Liver (tissue), 3 donors: ENCODE results near the gene ZNF579.

ENCODE experiments used
- EGR1 ChIP-seq, 2 donors: IDR thresholded peaks; 2 replicates each; pipeline ENCODE4 v1.6.1; 2016 to 2018; ENCODE audit warnings: antibody characterized with exemption in 2 of 2, low read depth in 2 of 2
- FOXA1 ChIP-seq: IDR thresholded peaks from 2 replicates; pipeline ENCODE4 v1.6.1; 2016; ENCODE audit warnings: antibody characterized with exemption
- NR2F2 ChIP-seq: IDR thresholded peaks from 2 replicates; pipeline ENCODE4 v1.6.1; 2016; ENCODE audit warnings: antibody characterized with exemption
- RAD21 ChIP-seq, 2 donors: IDR thresholded peaks; 2 replicates each; pipeline ENCODE4 v1.6.1; 2016; ENCODE audit warnings: antibody characterized with exemption in 2 of 2, mild to moderate bottlenecking in 2 of 2
- SP1 ChIP-seq: IDR thresholded peaks from 2 replicates; pipeline ENCODE4 v1.6.1; 2018; ENCODE audit warnings: antibody characterized with exemption, mild to moderate bottlenecking
- YY1 ChIP-seq: IDR thresholded peaks from 2 replicates; pipeline ENCODE4 v1.6.1; 2016; ENCODE audit warnings: antibody characterized with exemption, mild to moderate bottlenecking
- TF ChIP-seq, protein P1 (sequence below): IDR thresholded peaks from 2 replicates; pipeline ENCODE4 v1.6.1; 2016; ENCODE audit warnings: antibody characterized with exemption
- TF ChIP-seq, protein P2 (sequence below): fragments of 150-350 bp; IDR thresholded peaks from 2 replicates; pipeline ENCODE4 v1.5.1; 2017; ENCODE audit warnings: improper control_type of control experiment, low read depth, low read length; ENCODE audit not compliant: missing input control
- TF ChIP-seq, protein P3 (sequence below): IDR thresholded peaks from 2 replicates; pipeline ENCODE4 v1.6.1; 2016; ENCODE audit warnings: antibody characterized with exemption
- TF ChIP-seq, protein P4 (sequence below): IDR thresholded peaks from 2 replicates; pipeline ENCODE4 v1.6.1; 2016; ENCODE audit warnings: antibody characterized with exemption
- TF ChIP-seq, protein P5 (sequence below): IDR thresholded peaks from 2 replicates; pipeline ENCODE4 v1.6.1; 2016; ENCODE audit warnings: antibody characterized with exemption, mild to moderate bottlenecking
- donor health status: healthy.
- donor health status: healthy.

DNA sequence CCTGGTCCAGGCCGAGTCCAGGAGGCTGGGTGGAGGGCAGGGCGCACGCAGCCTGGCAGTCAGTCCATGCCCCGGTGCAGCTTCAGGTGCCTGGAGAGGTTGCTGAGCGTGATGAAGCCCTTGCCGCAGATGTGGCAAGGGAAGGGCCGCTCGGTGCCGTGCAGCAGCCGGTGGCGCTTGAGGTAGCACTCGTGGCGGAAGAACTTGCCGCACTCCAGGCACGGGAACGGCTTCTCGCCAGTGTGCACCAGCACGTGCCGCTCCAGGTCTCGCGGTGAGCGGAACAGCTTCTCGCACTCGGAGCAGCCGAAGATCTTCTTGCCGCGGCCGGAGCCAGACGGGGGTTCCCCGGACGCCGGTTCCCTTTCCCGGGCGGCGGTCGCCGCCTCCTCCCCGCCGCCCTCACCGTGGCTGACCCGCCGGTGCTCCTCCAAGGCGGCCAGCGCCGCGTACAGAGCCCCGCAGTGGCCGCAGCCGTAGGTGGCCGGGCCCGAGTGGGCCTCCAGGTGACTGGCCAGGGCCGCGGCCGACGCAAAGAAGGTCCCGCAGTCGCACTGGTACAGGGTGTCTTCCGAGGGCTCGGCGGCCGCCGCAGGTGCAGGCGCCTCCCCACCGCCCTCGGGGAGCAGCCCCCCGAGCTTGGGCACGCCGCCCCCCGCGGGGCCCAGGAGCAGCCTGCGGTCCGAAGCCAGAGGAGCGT lies 11.9 kb upstream of the ZNF579 start:
- TF ChIP-seq, protein P1, sequence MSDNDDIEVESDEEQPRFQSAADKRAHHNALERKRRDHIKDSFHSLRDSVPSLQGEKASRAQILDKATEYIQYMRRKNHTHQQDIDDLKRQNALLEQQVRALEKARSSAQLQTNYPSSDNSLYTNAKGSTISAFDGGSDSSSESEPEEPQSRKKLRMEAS = no peak
- TF ChIP-seq, protein P2, sequence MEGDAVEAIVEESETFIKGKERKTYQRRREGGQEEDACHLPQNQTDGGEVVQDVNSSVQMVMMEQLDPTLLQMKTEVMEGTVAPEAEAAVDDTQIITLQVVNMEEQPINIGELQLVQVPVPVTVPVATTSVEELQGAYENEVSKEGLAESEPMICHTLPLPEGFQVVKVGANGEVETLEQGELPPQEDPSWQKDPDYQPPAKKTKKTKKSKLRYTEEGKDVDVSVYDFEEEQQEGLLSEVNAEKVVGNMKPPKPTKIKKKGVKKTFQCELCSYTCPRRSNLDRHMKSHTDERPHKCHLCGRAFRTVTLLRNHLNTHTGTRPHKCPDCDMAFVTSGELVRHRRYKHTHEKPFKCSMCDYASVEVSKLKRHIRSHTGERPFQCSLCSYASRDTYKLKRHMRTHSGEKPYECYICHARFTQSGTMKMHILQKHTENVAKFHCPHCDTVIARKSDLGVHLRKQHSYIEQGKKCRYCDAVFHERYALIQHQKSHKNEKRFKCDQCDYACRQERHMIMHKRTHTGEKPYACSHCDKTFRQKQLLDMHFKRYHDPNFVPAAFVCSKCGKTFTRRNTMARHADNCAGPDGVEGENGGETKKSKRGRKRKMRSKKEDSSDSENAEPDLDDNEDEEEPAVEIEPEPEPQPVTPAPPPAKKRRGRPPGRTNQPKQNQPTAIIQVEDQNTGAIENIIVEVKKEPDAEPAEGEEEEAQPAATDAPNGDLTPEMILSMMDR = no peak
- TF ChIP-seq, protein P3, sequence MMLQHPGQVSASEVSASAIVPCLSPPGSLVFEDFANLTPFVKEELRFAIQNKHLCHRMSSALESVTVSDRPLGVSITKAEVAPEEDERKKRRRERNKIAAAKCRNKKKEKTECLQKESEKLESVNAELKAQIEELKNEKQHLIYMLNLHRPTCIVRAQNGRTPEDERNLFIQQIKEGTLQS = no peak
- TF ChIP-seq EGR1 (IDR thresholded peaks at IDR 0.05; ENCODE audit: low read depth in 2 of 2) = no peak
- TF ChIP-seq, protein P4, sequence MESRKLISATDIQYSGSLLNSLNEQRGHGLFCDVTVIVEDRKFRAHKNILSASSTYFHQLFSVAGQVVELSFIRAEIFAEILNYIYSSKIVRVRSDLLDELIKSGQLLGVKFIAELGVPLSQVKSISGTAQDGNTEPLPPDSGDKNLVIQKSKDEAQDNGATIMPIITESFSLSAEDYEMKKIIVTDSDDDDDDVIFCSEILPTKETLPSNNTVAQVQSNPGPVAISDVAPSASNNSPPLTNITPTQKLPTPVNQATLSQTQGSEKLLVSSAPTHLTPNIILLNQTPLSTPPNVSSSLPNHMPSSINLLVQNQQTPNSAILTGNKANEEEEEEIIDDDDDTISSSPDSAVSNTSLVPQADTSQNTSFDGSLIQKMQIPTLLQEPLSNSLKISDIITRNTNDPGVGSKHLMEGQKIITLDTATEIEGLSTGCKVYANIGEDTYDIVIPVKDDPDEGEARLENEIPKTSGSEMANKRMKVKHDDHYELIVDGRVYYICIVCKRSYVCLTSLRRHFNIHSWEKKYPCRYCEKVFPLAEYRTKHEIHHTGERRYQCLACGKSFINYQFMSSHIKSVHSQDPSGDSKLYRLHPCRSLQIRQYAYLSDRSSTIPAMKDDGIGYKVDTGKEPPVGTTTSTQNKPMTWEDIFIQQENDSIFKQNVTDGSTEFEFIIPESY = no peak
- TF ChIP-seq SP1 = no peak
- TF ChIP-seq, protein P5, sequence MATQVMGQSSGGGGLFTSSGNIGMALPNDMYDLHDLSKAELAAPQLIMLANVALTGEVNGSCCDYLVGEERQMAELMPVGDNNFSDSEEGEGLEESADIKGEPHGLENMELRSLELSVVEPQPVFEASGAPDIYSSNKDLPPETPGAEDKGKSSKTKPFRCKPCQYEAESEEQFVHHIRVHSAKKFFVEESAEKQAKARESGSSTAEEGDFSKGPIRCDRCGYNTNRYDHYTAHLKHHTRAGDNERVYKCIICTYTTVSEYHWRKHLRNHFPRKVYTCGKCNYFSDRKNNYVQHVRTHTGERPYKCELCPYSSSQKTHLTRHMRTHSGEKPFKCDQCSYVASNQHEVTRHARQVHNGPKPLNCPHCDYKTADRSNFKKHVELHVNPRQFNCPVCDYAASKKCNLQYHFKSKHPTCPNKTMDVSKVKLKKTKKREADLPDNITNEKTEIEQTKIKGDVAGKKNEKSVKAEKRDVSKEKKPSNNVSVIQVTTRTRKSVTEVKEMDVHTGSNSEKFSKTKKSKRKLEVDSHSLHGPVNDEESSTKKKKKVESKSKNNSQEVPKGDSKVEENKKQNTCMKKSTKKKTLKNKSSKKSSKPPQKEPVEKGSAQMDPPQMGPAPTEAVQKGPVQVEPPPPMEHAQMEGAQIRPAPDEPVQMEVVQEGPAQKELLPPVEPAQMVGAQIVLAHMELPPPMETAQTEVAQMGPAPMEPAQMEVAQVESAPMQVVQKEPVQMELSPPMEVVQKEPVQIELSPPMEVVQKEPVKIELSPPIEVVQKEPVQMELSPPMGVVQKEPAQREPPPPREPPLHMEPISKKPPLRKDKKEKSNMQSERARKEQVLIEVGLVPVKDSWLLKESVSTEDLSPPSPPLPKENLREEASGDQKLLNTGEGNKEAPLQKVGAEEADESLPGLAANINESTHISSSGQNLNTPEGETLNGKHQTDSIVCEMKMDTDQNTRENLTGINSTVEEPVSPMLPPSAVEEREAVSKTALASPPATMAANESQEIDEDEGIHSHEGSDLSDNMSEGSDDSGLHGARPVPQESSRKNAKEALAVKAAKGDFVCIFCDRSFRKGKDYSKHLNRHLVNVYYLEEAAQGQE = no peak
- TF ChIP-seq RAD21 (IDR thresholded peaks at IDR 0.05) = no peak
- no peak for TF ChIP-seq NR2F2
- TF ChIP-seq FOXA1 = no peak
- no peak for TF ChIP-seq YY1
